ENCODE results near the gene FAIM2. TPM values are rescaled to one million over a fixed set of nuclear protein-coding genes. Genes with fewer than 3 reads are reported as not detected.
A peak's percentile ranks its signal among the peaks of the same experiment; 100 is the strongest.
"Not testable (repeated sequence)": the region's sequence is repeated elsewhere in the genome, so short reads cannot be mapped to it uniquely, and the experiment has no call there.

Gene FAIM2
- total RNA-seq, 1 experiment from 2014 or later: 0.18 TPM

GRCh38 chr12:49872781-49873181 lies 30.9 kb downstream of the FAIM2 start:
- H3K27me3 ChIP-seq (ENCODE audit: low read length): no peaks in the 10 kb centered on the region
- POLR2A ChIA-PET (ENCODE audit: unreplicated experiment): no interaction called here
- no peaks in the 10 kb centered on the region for H3K9me2 ChIP-seq (replicated peaks; ENCODE audit: low read length)
- H3F3A ChIP-seq (ENCODE audit: low read length, unreplicated experiment): no peaks in the 10 kb centered on the region
- no peaks in the 10 kb centered on the region for H3K79me2 ChIP-seq (ENCODE audit: low read length)
- no peak overlapping the region for H3K27ac ChIP-seq (ENCODE audit: low read length)
- no TSS peak for BruUV-seq (replicated peaks)
- CTCF ChIA-PET: interaction anchor here (0.5 to 0.7 kb wide), 2 partner anchors 94 to 185 kb away, joined by 3 to 4 read pairs; partner anchors contain the start of gene ASIC1
- ATAC-seq (peak; percentile 15; the same call in 1 of the 2 replicates), DNase-seq (no peak)
- no peaks in the 10 kb centered on the region for H3K9me3 ChIP-seq (ENCODE audit: low read length)
- H3K9ac ChIP-seq (ENCODE audit: low read length): no peak overlapping the region
- intact Hi-C loops (cut with micrococcal nuclease): no loop called here
- H3K4me3 ChIP-seq (ENCODE audit: low read length): no peak overlapping the region
- no peaks in the 10 kb centered on the region for H4K20me1 ChIP-seq (ENCODE audit: low read length)
- H3K36me3 ChIP-seq (ENCODE audit: low read depth, low read length): no peaks in the 10 kb centered on the region
- TF ChIP-seq EZH2 (IDR thresholded peaks at IDR 0.05; ENCODE audit: low read length, unreplicated experiment) (no peak), EZH2phosphoT487 (IDR thresholded peaks at IDR 0.05; ENCODE audit: borderline replicate concordance, low read length) (no peak), CTCF (conservative IDR thresholded peaks at IDR 0.05; ENCODE audit: low read depth, low read length) (no peak)
- no peak overlapping the region for H3K4me2 ChIP-seq (ENCODE audit: low read length)
- H2AFZ ChIP-seq (ENCODE audit: low read length): no peak overlapping the region
- H3K4me1 ChIP-seq (ENCODE audit: insufficient read depth, low read length): peaks cover 1% of the 10 kb centered on the region; the same call in 1 of the 2 replicates

- no peaks in the 10 kb centered on the region for H3K27me3 ChIP-seq (ENCODE audit: low read length)
- H2AFZ ChIP-seq (ENCODE audit: low read length): no peak overlapping the region
- no peaks in the 10 kb centered on the region for H3K9me3 ChIP-seq (ENCODE audit: low read length)
- DNase-seq (no peak), ATAC-seq (no peak)
- no peaks in the 10 kb centered on the region for H3K36me3 ChIP-seq (ENCODE audit: low read depth, low read length)
- no peak overlapping the region for H3K4me3 ChIP-seq (ENCODE audit: low read length)
- intact Hi-C loops (cut with micrococcal nuclease): no loop called here
- no peak overlapping the region for H3K4me2 ChIP-seq (ENCODE audit: low read length)
- no peak overlapping the region for H3K27ac ChIP-seq (ENCODE audit: low read length)
- peaks cover 5% of the 10 kb centered on the region for H3K4me1 ChIP-seq (ENCODE audit: insufficient read depth, low read length)
- ChIA-PET CTCF (interaction anchor here (0.5 kb wide), 1 partner anchor 185 kb away, joined by 4 read pairs; the partner anchor contains the start of gene ASIC1), POLR2A (ENCODE audit: unreplicated experiment) (no interaction called here)
- no peaks in the 10 kb centered on the region for H3K79me2 ChIP-seq (ENCODE audit: low read length)
- H3F3A ChIP-seq (ENCODE audit: low read length, unreplicated experiment): no peaks in the 10 kb centered on the region
- H3K9me2 ChIP-seq (replicated peaks; ENCODE audit: low read length): no peaks in the 10 kb centered on the region
- H3K9ac ChIP-seq (ENCODE audit: low read length): no peak overlapping the region
- no TSS peak for BruUV-seq (replicated peaks)
- H4K20me1 ChIP-seq (ENCODE audit: low read length): no peaks in the 10 kb centered on the region
- TF ChIP-seq EZH2phosphoT487 (IDR thresholded peaks at IDR 0.05; ENCODE audit: borderline replicate concordance, low read length): no peak
- TF ChIP-seq EZH2 (IDR thresholded peaks at IDR 0.05; ENCODE audit: low read length, unreplicated experiment): no peak
- TF ChIP-seq CTCF (conservative IDR thresholded peaks at IDR 0.05; ENCODE audit: low read depth, low read length): no peak
Observed at GRCh38 chr12:49872381-49872780, 31.3 kb downstream of the FAIM2 start.

GRCh38 chr12:49871811-49872251 lies 31.9 kb downstream of the FAIM2 start:
- H3F3A ChIP-seq (ENCODE audit: low read length, unreplicated experiment); H3K4me2 ChIP-seq (ENCODE audit: low read length); H3K36me3 ChIP-seq (ENCODE audit: low read depth, low read length); intact Hi-C loops (cut with micrococcal nuclease); H3K9me2 ChIP-seq (replicated peaks; ENCODE audit: low read length); H3K79me2 ChIP-seq (ENCODE audit: low read length); H2AFZ ChIP-seq (ENCODE audit: low read length); H4K20me1 ChIP-seq (ENCODE audit: low read length); H3K27me3 ChIP-seq (ENCODE audit: low read length); H3K9ac ChIP-seq (ENCODE audit: low read length); H3K27ac ChIP-seq (ENCODE audit: low read length); DNase-seq; H3K4me1 ChIP-seq (ENCODE audit: insufficient read depth, low read length); H3K4me3 ChIP-seq (ENCODE audit: low read length); ATAC-seq; CTCF ChIA-PET; BruUV-seq (replicated peaks); H3K9me3 ChIP-seq (ENCODE audit: low read length); POLR2A ChIA-PET (ENCODE audit: unreplicated experiment): not testable (repeated sequence)

All from PC-3 (cell line).